Naive B cell (primary cell): ENCODE data around the gene CD44. TPM values are rescaled to one million over a fixed set of nuclear protein-coding genes. Genes with fewer than 3 reads are reported as not detected.

Source experiments
- ATAC-seq, 2 donors: fragments of 150-1000 bp; cut with Tn5 transposase; 2 replicates each; pipeline ENCODE4 v1.10.0; 2021; ENCODE audit warnings: low read depth in 2 of 2, mild to moderate bottlenecking in 2 of 2, moderate library complexity in 2 of 2
- DNase-seq: peaks from one replicate; pipeline ENCODE4 v3.0.0; 2022
- H3K27ac Mint-ChIP-seq, 6 donors: one replicate each; pipeline ENCODE4 v1.8.0; 2020 to 2022; ENCODE audit warnings: mild to moderate bottlenecking in 6 of 6, mixed read lengths in 6 of 6, moderate library complexity in 5 of 6, inconsistent platforms in 2 of 6
- H3K27me3 Mint-ChIP-seq, 3 donors: one replicate each; pipeline ENCODE4 v1.8.0; 2021 to 2022; ENCODE audit warnings: mixed read lengths in 3 of 3, mild to moderate bottlenecking in 1 of 3
- H3K36me3 Mint-ChIP-seq, 2 donors: one replicate each; pipeline ENCODE4 v1.8.0; 2020 to 2022; ENCODE audit warnings: mixed read lengths in 2 of 2, inconsistent platforms in 1 of 2, mild to moderate bottlenecking in 1 of 2
- H3K4me1 Mint-ChIP-seq, 3 donors: one replicate each; pipeline ENCODE4 v1.8.0; 2020 to 2022; ENCODE audit warnings: mixed read lengths in 3 of 3, inconsistent platforms in 1 of 3, mild to moderate bottlenecking in 1 of 3, moderate library complexity in 1 of 3
- H3K4me3 Mint-ChIP-seq, 8 donors: one replicate each; pipeline ENCODE4 v1.8.0; 2020 to 2022; ENCODE audit warnings: mild to moderate bottlenecking in 8 of 8, mixed read lengths in 8 of 8, moderate library complexity in 8 of 8, inconsistent platforms in 2 of 8
- H3K9me3 Mint-ChIP-seq, 7 donors: one replicate each; pipeline ENCODE4 v1.8.0; 2020 to 2022; ENCODE audit warnings: mixed read lengths in 7 of 7, mild to moderate bottlenecking in 5 of 7, inconsistent platforms in 2 of 7, moderate library complexity in 1 of 7
- polyA plus RNA-seq, 6 donors: library from polyadenylated mRNA; unstranded; fragments of 300-500 nt; fragmentation: Illumina TruSeq; gene quantifications; one replicate each; pipeline ENCODE4 v1.2.3, GENCODE V29; 2021; ENCODE audit warnings: low read depth in 6 of 6

CD44 gene
- polyA plus RNA-seq, 6 donors from 2014 or later, result 156 to 277 (median 187) TPM

GRCh38 chr11:35237860-35238715, 99.1 kb downstream of the CD44 start:
- ATAC-seq, result peak; percentile 53 to 57
- Mint-ChIP-seq H3K27ac (peak overlapping the region in 3 of 6 donors; percentile 33 to 90 (median 49)), H3K4me1 (peaks cover 11 to 45% (median 17%) of the 10 kb centered on the region in 3 donors), H3K9me3 (peaks cover 0 to 7% (median 4%) of the 10 kb centered on the region in 7 donors), H3K36me3 (peaks cover 0 to 7% of the 10 kb centered on the region in 2 donors), H3K27me3 (peaks cover 0 to 4% (median 0%) of the 10 kb centered on the region in 3 donors), H3K4me3 (no peak overlapping the region)
- peak; percentile 56 for DNase-seq

- H3K36me3 Mint-ChIP-seq, result no peaks in the 10 kb centered on the region
- H3K4me1 Mint-ChIP-seq, result peaks cover 11 to 37% (median 17%) of the 10 kb centered on the region in 3 donors
- H3K4me3 Mint-ChIP-seq, result no peak overlapping the region
- no peak for DNase-seq
- no peak for ATAC-seq
- H3K9me3 Mint-ChIP-seq, result peaks cover 0 to 4% (median 1%) of the 10 kb centered on the region in 7 donors
- no peak overlapping the region for H3K27ac Mint-ChIP-seq
- peaks cover 0 to 4% (median 0%) of the 10 kb centered on the region in 3 donors for H3K27me3 Mint-ChIP-seq
These were observed 99.9 kb downstream of the CD44 start for GRCh38 chr11:35238882-35239281.

GRCh38 chr11:35239471-35240075, 100.6 kb downstream of the CD44 start:
- Mint-ChIP-seq H3K27me3 (peaks cover 0 to 4% (median 0%) of the 10 kb centered on the region in 3 donors), H3K4me3 (no peak overlapping the region), H3K4me1 (peaks cover 11 to 31% (median 17%) of the 10 kb centered on the region in 3 donors), H3K36me3 (no peaks in the 10 kb centered on the region), H3K9me3 (peaks cover 0 to 4% (median 0%) of the 10 kb centered on the region in 7 donors), H3K27ac (no peak overlapping the region)
- DNase-seq, result no peak
- ATAC-seq, result no peak

- Mint-ChIP-seq H3K4me3 (no peak overlapping the region), H3K27ac (no peak overlapping the region), H3K27me3 (peaks cover 0 to 4% (median 0%) of the 10 kb centered on the region in 3 donors), H3K36me3 (no peaks in the 10 kb centered on the region), H3K4me1 (peaks cover 9 to 22% (median 9%) of the 10 kb centered on the region in 3 donors), H3K9me3 (no peaks in the 10 kb centered on the region)
- ATAC-seq, result no peak
- DNase-seq, result no peak
These were observed 102.1 kb downstream of the CD44 start for GRCh38 chr11:35241083-35241482.

GRCh38 chr11:35241531-35241930, 102.6 kb downstream of the CD44 start:
- Mint-ChIP-seq H3K9me3 (no peaks in the 10 kb centered on the region), H3K4me3 (no peak overlapping the region), H3K4me1 (peaks cover 7 to 18% (median 8%) of the 10 kb centered on the region in 3 donors), H3K27ac (no peak overlapping the region), H3K27me3 (peaks cover 0 to 4% (median 0%) of the 10 kb centered on the region in 3 donors), H3K36me3 (no peaks in the 10 kb centered on the region)
- DNase-seq (no peak), ATAC-seq (no peak)

- Mint-ChIP-seq H3K27me3 (peaks cover 0 to 4% (median 0%) of the 10 kb centered on the region in 3 donors), H3K9me3 (no peaks in the 10 kb centered on the region), H3K4me1 (peaks cover 7 to 13% (median 8%) of the 10 kb centered on the region in 3 donors), H3K4me3 (no peak overlapping the region), H3K36me3 (no peaks in the 10 kb centered on the region), H3K27ac (peak overlapping the region in 2 of 6 donors; percentile 1 to 16)
- DNase-seq, result no peak
- ATAC-seq, result no peak
These were observed 103.7 kb downstream of the CD44 start for GRCh38 chr11:35242412-35243242.

GRCh38 chr11:35243774-35244173, 104.8 kb downstream of the CD44 start:
- no peak for DNase-seq
- peaks cover 0 to 4% (median 0%) of the 10 kb centered on the region in 3 donors for H3K27me3 Mint-ChIP-seq
- no peaks in the 10 kb centered on the region for H3K36me3 Mint-ChIP-seq
- no peak overlapping the region for H3K27ac Mint-ChIP-seq
- H3K4me3 Mint-ChIP-seq, result no peak overlapping the region
- ATAC-seq, result no peak
- H3K4me1 Mint-ChIP-seq, result peaks cover 0 to 5% (median 0%) of the 10 kb centered on the region in 3 donors
- H3K9me3 Mint-ChIP-seq, result no peaks in the 10 kb centered on the region

- ATAC-seq, result no peak
- no peak for DNase-seq
- H3K4me1 Mint-ChIP-seq, result no peaks in the 10 kb centered on the region
- H3K27ac Mint-ChIP-seq, result no peak overlapping the region
- H3K4me3 Mint-ChIP-seq, result no peak overlapping the region
- no peaks in the 10 kb centered on the region for H3K36me3 Mint-ChIP-seq
- peaks cover 0 to 4% (median 0%) of the 10 kb centered on the region in 3 donors for H3K27me3 Mint-ChIP-seq
- H3K9me3 Mint-ChIP-seq, result no peaks in the 10 kb centered on the region
These were observed 106.1 kb downstream of the CD44 start for GRCh38 chr11:35245056-35245455.

- DNase-seq (no peak), ATAC-seq (no peak)
- H3K4me3 Mint-ChIP-seq, result no peak overlapping the region
- no peak overlapping the region for H3K27ac Mint-ChIP-seq
- H3K27me3 Mint-ChIP-seq, result peaks cover 0 to 4% (median 0%) of the 10 kb centered on the region in 3 donors
- no peaks in the 10 kb centered on the region for H3K36me3 Mint-ChIP-seq
- H3K4me1 Mint-ChIP-seq, result no peaks in the 10 kb centered on the region
- no peaks in the 10 kb centered on the region for H3K9me3 Mint-ChIP-seq
These were observed 106.8 kb downstream of the CD44 start for GRCh38 chr11:35245786-35246185.

GRCh38 chr11:35246745-35247144, 107.8 kb downstream of the CD44 start:
- Mint-ChIP-seq H3K4me3 (no peak overlapping the region), H3K9me3 (no peaks in the 10 kb centered on the region), H3K27me3 (no peaks in the 10 kb centered on the region), H3K36me3 (no peaks in the 10 kb centered on the region), H3K4me1 (no peaks in the 10 kb centered on the region), H3K27ac (peak overlapping the region in 1 of 6 donors; percentile 48)
- ATAC-seq (no peak), DNase-seq (no peak)

GRCh38 chr11:35247428-35247827, 108.5 kb downstream of the CD44 start:
- Mint-ChIP-seq H3K4me3 (no peak overlapping the region), H3K27ac (peak overlapping the region in 1 of 6 donors; percentile 23), H3K27me3 (no peaks in the 10 kb centered on the region), H3K36me3 (no peaks in the 10 kb centered on the region), H3K9me3 (no peaks in the 10 kb centered on the region), H3K4me1 (no peaks in the 10 kb centered on the region)
- no peak for DNase-seq
- no peak for ATAC-seq

- no peaks in the 10 kb centered on the region for H3K4me1 Mint-ChIP-seq
These were observed 108.9 kb downstream of the CD44 start for GRCh38 chr11:35247863-35248262.

More at GRCh38 chr11:35247863-35248262, 108.9 kb downstream of the CD44 start:
- Mint-ChIP-seq H3K4me3 (no peak overlapping the region), H3K9me3 (no peaks in the 10 kb centered on the region), H3K27me3 (no peaks in the 10 kb centered on the region), H3K27ac (peak overlapping the region in 1 of 6 donors; percentile 45), H3K36me3 (no peaks in the 10 kb centered on the region)
- DNase-seq (no peak), ATAC-seq (no peak)
